Trophoblast cell (in vitro differentiated cells and primary cell): Measurements from ENCODE around the gene MZT1.

ENCODE experiments used
- DNase-seq, 2 donors: peaks; one replicate each; pipeline ENCODE4 v3.0.0-alpha.2; 2016
- H2AFZ ChIP-seq: 2 replicates; pipeline ENCODE4 v1.6.1; 2013; ENCODE audit warnings: low read length, moderate library complexity, mild to moderate bottlenecking; ENCODE audit not compliant: insufficient read depth, poor library complexity
- H2AK5ac ChIP-seq: 2 replicates; pipeline ENCODE4 v1.6.1; 2013; ENCODE audit warnings: mild to moderate bottlenecking, low read length
- H2BK120ac ChIP-seq: 2 replicates; pipeline ENCODE4 v1.6.1; 2013; ENCODE audit warnings: low read length, mild to moderate bottlenecking, moderate library complexity; ENCODE audit not compliant: insufficient read depth, poor library complexity
- H2BK12ac ChIP-seq: 2 replicates; pipeline ENCODE4 v1.6.1; 2013; ENCODE audit warnings: mild to moderate bottlenecking, low read length, moderate library complexity
- H2BK5ac ChIP-seq: 2 replicates; pipeline ENCODE4 v1.6.1; 2013; ENCODE audit warnings: low read length, low read depth, moderate library complexity, mild to moderate bottlenecking; ENCODE audit not compliant: poor library complexity
- H3K14ac ChIP-seq: 2 replicates; pipeline ENCODE4 v1.6.1; 2013; ENCODE audit warnings: mild to moderate bottlenecking, low read length
- H3K18ac ChIP-seq: 2 replicates; pipeline ENCODE4 v1.6.1; 2013; ENCODE audit warnings: mild to moderate bottlenecking, low read length
- H3K23ac ChIP-seq: 2 replicates; pipeline ENCODE4 v1.6.1; 2013; ENCODE audit warnings: low read length
- H3K27ac ChIP-seq: 2 replicates; pipeline ENCODE4 v1.5.1; 2013; ENCODE audit warnings: low read depth, mild to moderate bottlenecking, inconsistent platforms, low read length, moderate library complexity
- H3K27me3 ChIP-seq: 2 replicates; pipeline ENCODE4 v1.6.1; 2013; ENCODE audit warnings: inconsistent platforms, mild to moderate bottlenecking, low read length, moderate library complexity; ENCODE audit not compliant: insufficient read depth
- H3K36me3 ChIP-seq, 2 experiments: 1 replicate in 1 of 2; 2 replicates in 1 of 2; pipeline ENCODE4 v1.6.1; 2013; ENCODE audit warnings: low read length in 2 of 2, mild to moderate bottlenecking in 2 of 2, moderate library complexity in 1 of 2; ENCODE audit not compliant: insufficient read depth in 2 of 2, control insufficient read depth in 1 of 2
- H3K4ac ChIP-seq: 2 replicates; pipeline ENCODE4 v1.6.1; 2013; ENCODE audit warnings: low read depth, mild to moderate bottlenecking, low read length, moderate library complexity
- H3K4me1 ChIP-seq, 2 experiments: 1 replicate in 1 of 2; 2 replicates in 1 of 2; pipeline ENCODE4 v1.6.1; 2013; ENCODE audit warnings: low read length in 2 of 2, mild to moderate bottlenecking in 2 of 2, moderate library complexity in 1 of 2; ENCODE audit not compliant: insufficient read depth in 2 of 2, control insufficient read depth in 1 of 2
- H3K4me2 ChIP-seq: 2 replicates; pipeline ENCODE4 v1.6.1; 2013; ENCODE audit warnings: inconsistent platforms, mild to moderate bottlenecking, low read length, moderate library complexity
- H3K4me3 ChIP-seq: 2 replicates; pipeline ENCODE4 v1.5.1; 2013; ENCODE audit warnings: mild to moderate bottlenecking, low read depth, low read length, inconsistent platforms
- H3K79me1 ChIP-seq: one replicate; pipeline ENCODE4 v1.6.1; 2013; ENCODE audit warnings: low read length
- H3K79me2 ChIP-seq: 2 replicates; pipeline ENCODE4 v1.6.1; 2013; ENCODE audit warnings: low read length, mild to moderate bottlenecking; ENCODE audit not compliant: control insufficient read depth, insufficient read depth, poor library complexity
- H3K9ac ChIP-seq: 2 replicates; pipeline ENCODE4 v1.6.1; 2013; ENCODE audit warnings: mild to moderate bottlenecking, low read length
- H3K9me3 ChIP-seq: 2 replicates; pipeline ENCODE4 v1.6.1; 2013; ENCODE audit warnings: low read depth, mild to moderate bottlenecking, control low read depth, inconsistent platforms, low read length; ENCODE audit not compliant: insufficient read depth
- H4K12ac ChIP-seq: 2 replicates; pipeline ENCODE4 v1.6.1; 2013; ENCODE audit warnings: low read depth, mild to moderate bottlenecking, low read length, moderate library complexity
- H4K8ac ChIP-seq: 2 replicates; pipeline ENCODE4 v1.6.1; 2013; ENCODE audit warnings: low read depth, mild to moderate bottlenecking, low read length, moderate library complexity
- H4K91ac ChIP-seq: one replicate; pipeline ENCODE4 v1.6.1; 2013; ENCODE audit warnings: low read depth, mild to moderate bottlenecking, low read length, moderate library complexity
- WGBS: extraction: QIAGEN DNeasy Blood & Tissue Kit; methylation state at CpG from one replicate; pipeline ENCODE4 v1.1.7; 2013; ENCODE audit warnings: missing lambda C conversion rate; ENCODE audit not compliant: insufficient read length, insufficient coverage; ENCODE audit errors: extremely low coverage; 5-methylcytosine and 5-hydroxymethylcytosine counted together

The MZT1 gene

GRCh38 chr13:72740015-72740414 lies 12.6 kb upstream of the MZT1 start:
- Histone ChIP-seq H3K23ac (no peak overlapping the region), H2AFZ (no peak overlapping the region), H3K18ac (no peak overlapping the region), H3K79me2 (no peaks in the 10 kb centered on the region), H4K91ac (no peak overlapping the region), H3K4me1 (no peaks in the 10 kb centered on the region), H3K9me3 (no peaks in the 10 kb centered on the region), H3K9ac (no peak overlapping the region), H4K12ac (no peak overlapping the region), H3K27me3 (no peaks in the 10 kb centered on the region), H3K4me2 (no peak overlapping the region), H2BK5ac (no peak overlapping the region), H4K8ac (no peak overlapping the region), H3K27ac (no peak overlapping the region), H3K4me3 (no peak overlapping the region), H2BK120ac (no peak overlapping the region), H3K4ac (no peak overlapping the region), H3K14ac (no peak overlapping the region), H3K36me3 (peaks cover 10 to 19% of the 10 kb centered on the region in 2 experiments), H2BK12ac (no peak overlapping the region), H2AK5ac (no peak overlapping the region), H3K79me1 (no peaks in the 10 kb centered on the region)
- WGBS: no CpG with 5 or more reads among the region's 1 CpG
- no peak for DNase-seq

- no peak overlapping the region for H3K18ac ChIP-seq
- no peak overlapping the region for H4K8ac ChIP-seq
- no peak overlapping the region for H2BK12ac ChIP-seq
- H3K79me1 ChIP-seq: no peaks in the 10 kb centered on the region
- no peak overlapping the region for H2BK5ac ChIP-seq
- no peak overlapping the region for H2AFZ ChIP-seq
- no peak overlapping the region for H2AK5ac ChIP-seq
- H4K12ac ChIP-seq: no peak overlapping the region
- H3K4me1 ChIP-seq: no peaks in the 10 kb centered on the region
- H3K4me3 ChIP-seq: no peak overlapping the region
- no CpG with 5 or more reads among the region's 3 CpGs for WGBS
- no peak overlapping the region for H4K91ac ChIP-seq
- no peak overlapping the region for H3K4ac ChIP-seq
- no peaks in the 10 kb centered on the region for H3K27me3 ChIP-seq
- no peaks in the 10 kb centered on the region for H3K9me3 ChIP-seq
- H3K9ac ChIP-seq: no peak overlapping the region
- H3K23ac ChIP-seq: no peak overlapping the region
- DNase-seq: no peak
- no peak overlapping the region for H3K27ac ChIP-seq
- no peaks in the 10 kb centered on the region for H3K79me2 ChIP-seq
- peaks cover 9 to 13% of the 10 kb centered on the region in 2 experiments for H3K36me3 ChIP-seq
- no peak overlapping the region for H3K4me2 ChIP-seq
- H2BK120ac ChIP-seq: no peak overlapping the region
- no peak overlapping the region for H3K14ac ChIP-seq
Observed at GRCh38 chr13:72737033-72737432, 9.6 kb upstream of the MZT1 start.

- H3K27ac ChIP-seq: no peak overlapping the region
- H4K91ac ChIP-seq: peak overlapping the region; percentile 58
- H2BK120ac ChIP-seq: no peak overlapping the region
- peaks cover 2% of the 10 kb centered on the region in 2 experiments for H3K36me3 ChIP-seq
- peak overlapping the region; percentile 53 for H2AFZ ChIP-seq
- H2BK12ac ChIP-seq: no peak overlapping the region
- H3K79me2 ChIP-seq: peaks cover 12% of the 10 kb centered on the region
- peak in 1 of 2 donors; percentile 9 for DNase-seq
- H3K79me1 ChIP-seq: peaks cover 10% of the 10 kb centered on the region
- peak overlapping the region; percentile 78 for H3K4me3 ChIP-seq
- H3K4me1 ChIP-seq: peaks cover 0 to 3% of the 10 kb centered on the region in 2 experiments
- peak overlapping the region; percentile 84 for H4K8ac ChIP-seq
- peak overlapping the region; percentile 55 for H3K9ac ChIP-seq
- H3K18ac ChIP-seq: no peak overlapping the region
- H3K9me3 ChIP-seq: no peaks in the 10 kb centered on the region
- H3K4ac ChIP-seq: peak overlapping the region; percentile 82
- peak overlapping the region; percentile 65 for H3K14ac ChIP-seq
- no peak overlapping the region for H2AK5ac ChIP-seq
- no peak overlapping the region for H3K23ac ChIP-seq
- no peaks in the 10 kb centered on the region for H3K27me3 ChIP-seq
- peak overlapping the region; percentile 83 for H4K12ac ChIP-seq
- no CpG with 5 or more reads among the region's 3 CpGs for WGBS
- no peak overlapping the region for H2BK5ac ChIP-seq
- H3K4me2 ChIP-seq: peak overlapping the region; percentile 86
Observed at GRCh38 chr13:72728290-72728605, 819 bp upstream of the MZT1 start.

GRCh38 chr13:72726726-72727416 lies 558 bp downstream of the MZT1 start:
- H3K18ac ChIP-seq: peak overlapping the region; percentile 36
- no peaks in the 10 kb centered on the region for H3K36me3 ChIP-seq
- peak overlapping the region; percentile 71 for H4K12ac ChIP-seq
- peak overlapping the region; percentile 84 for H2AFZ ChIP-seq
- peak overlapping the region; percentile 84 for H3K9ac ChIP-seq
- H2BK5ac ChIP-seq: peak overlapping the region; percentile 52
- H2BK12ac ChIP-seq: no peak overlapping the region
- peak; percentile 30 to 55 for DNase-seq
- H3K23ac ChIP-seq: peak overlapping the region; percentile 14
- H3K79me1 ChIP-seq: peaks cover 10% of the 10 kb centered on the region
- peak overlapping the region; percentile 77 for H3K14ac ChIP-seq
- H3K4me1 ChIP-seq: peaks cover 0 to 3% of the 10 kb centered on the region in 2 experiments
- no peaks in the 10 kb centered on the region for H3K9me3 ChIP-seq
- H2BK120ac ChIP-seq: peak overlapping the region; percentile 52
- H3K27me3 ChIP-seq: no peaks in the 10 kb centered on the region
- no CpG with 5 or more reads among the region's 49 CpGs for WGBS
- H4K8ac ChIP-seq: peak overlapping the region; percentile 87
- peak overlapping the region; percentile 63 for H3K4ac ChIP-seq
- H3K79me2 ChIP-seq: peaks cover 14% of the 10 kb centered on the region
- H3K4me3 ChIP-seq: peak overlapping the region; percentile 98
- H3K27ac ChIP-seq: peak overlapping the region; percentile 24
- peak overlapping the region; percentile 23 for H2AK5ac ChIP-seq
- peak overlapping the region; percentile 96 for H3K4me2 ChIP-seq
- peak overlapping the region; percentile 82 for H4K91ac ChIP-seq
